Measurements from ENCODE around the gene CCL8.

GRCh38 chr17:34361478-34362061 is 42.3 kb downstream of the CCL8 start:
- TF ChIP-seq EZH2 (IDR thresholded peaks at IDR 0.05; ENCODE audit: insufficient read depth, poor library complexity, severe bottlenecking): no peak
- no peak for TF ChIP-seq EZH2phosphoT487 (IDR thresholded peaks at IDR 0.05; ENCODE audit: insufficient read depth, low read depth)
